Hematopoietic multipotent progenitor cell treated with erythropoietin and hydrocortisone succinate and interleukin-3 and kit ligand, for 4 days (in vitro differentiated cells): ENCODE data around the gene TUBA3E.
A peak's percentile ranks its signal among the peaks of the same experiment; 100 is the strongest.
"Not testable (repeated sequence)": the region's sequence is repeated elsewhere in the genome, so short reads cannot be mapped to it uniquely, and the experiment has no call there.

Experiments
- DNase-seq: peaks from one replicate; pipeline ENCODE4 v3.0.0-alpha.2; 2015

The TUBA3E gene

GRCh38 chr2:130198343-130198742 is at the start of gene TUBA3E:
Gene TUBA3E (minus strand): TSS chr2:130198439. CDS start chr2:130198360, 79 bp downstream.
- no peak for DNase-seq

- no peak for DNase-seq
Measured at GRCh38 chr2:130246430-130246829, 48.2 kb upstream of the TUBA3E start.

- no peak for DNase-seq
Measured at GRCh38 chr2:130245976-130246375, 47.7 kb upstream of the TUBA3E start.

GRCh38 chr2:130243359-130243758 is 45.1 kb upstream of the TUBA3E start:
- DNase-seq: no peak

GRCh38 chr2:130241041-130241707 is 42.9 kb upstream of the TUBA3E start:
- DNase-seq: no peak

- not testable (repeated sequence) for DNase-seq
Measured at GRCh38 chr2:130239581-130239980, 41.3 kb upstream of the TUBA3E start.

- DNase-seq: not testable (repeated sequence)
Measured at GRCh38 chr2:130233066-130233465, 34.8 kb upstream of the TUBA3E start.

- no peak for DNase-seq
Measured at GRCh38 chr2:130231656-130232055, 33.4 kb upstream of the TUBA3E start.

- not testable (repeated sequence) for DNase-seq
Measured at GRCh38 chr2:130230907-130231306, 32.7 kb upstream of the TUBA3E start.

GRCh38 chr2:130230376-130230775 is 32.1 kb upstream of the TUBA3E start:
- DNase-seq: not testable (repeated sequence)

GRCh38 chr2:130229161-130229510 is 30.9 kb upstream of the TUBA3E start:
- peak; percentile 54 for DNase-seq

GRCh38 chr2:130228467-130229160 is 30.4 kb upstream of the TUBA3E start:
- DNase-seq: not testable (repeated sequence)

- not testable (repeated sequence) for DNase-seq
Measured at GRCh38 chr2:130228005-130228404, 29.8 kb upstream of the TUBA3E start.

GRCh38 chr2:130222523-130222922 is 24.3 kb upstream of the TUBA3E start:
- not testable (repeated sequence) for DNase-seq

- DNase-seq: not testable (repeated sequence)
Measured at GRCh38 chr2:130220505-130220904, 22.3 kb upstream of the TUBA3E start.

GRCh38 chr2:130219147-130219546 is 20.9 kb upstream of the TUBA3E start:
- not testable (repeated sequence) for DNase-seq

- DNase-seq: not testable (repeated sequence)
Measured at GRCh38 chr2:130207051-130207450, 8.8 kb upstream of the TUBA3E start.

GRCh38 chr2:130203150-130203549 is 4.9 kb upstream of the TUBA3E start:
- DNase-seq: not testable (repeated sequence)

GRCh38 chr2:130202518-130202917 is 4.3 kb upstream of the TUBA3E start:
- peak; percentile 69 for DNase-seq

GRCh38 chr2:130196052-130196451 is 2.2 kb downstream of the TUBA3E start:
- not testable (repeated sequence) for DNase-seq

GRCh38 chr2:130195089-130195635 is 3.1 kb downstream of the TUBA3E start:
- not testable (repeated sequence) for DNase-seq

- not testable (repeated sequence) for DNase-seq
Measured at GRCh38 chr2:130193824-130194223, 4.4 kb downstream of the TUBA3E start.

GRCh38 chr2:130192451-130192850 is 5.8 kb downstream of the TUBA3E start:
- DNase-seq: not testable (repeated sequence)

GRCh38 chr2:130191319-130191718 is 6.9 kb downstream of the TUBA3E start:
- not testable (repeated sequence) for DNase-seq
